Measurements from ENCODE around the gene ZNF425.
"Not testable (repeated sequence)": the region's sequence is repeated elsewhere in the genome, so short reads cannot be mapped to it uniquely, and the experiment has no call there.

Gene ZNF425

DNA sequence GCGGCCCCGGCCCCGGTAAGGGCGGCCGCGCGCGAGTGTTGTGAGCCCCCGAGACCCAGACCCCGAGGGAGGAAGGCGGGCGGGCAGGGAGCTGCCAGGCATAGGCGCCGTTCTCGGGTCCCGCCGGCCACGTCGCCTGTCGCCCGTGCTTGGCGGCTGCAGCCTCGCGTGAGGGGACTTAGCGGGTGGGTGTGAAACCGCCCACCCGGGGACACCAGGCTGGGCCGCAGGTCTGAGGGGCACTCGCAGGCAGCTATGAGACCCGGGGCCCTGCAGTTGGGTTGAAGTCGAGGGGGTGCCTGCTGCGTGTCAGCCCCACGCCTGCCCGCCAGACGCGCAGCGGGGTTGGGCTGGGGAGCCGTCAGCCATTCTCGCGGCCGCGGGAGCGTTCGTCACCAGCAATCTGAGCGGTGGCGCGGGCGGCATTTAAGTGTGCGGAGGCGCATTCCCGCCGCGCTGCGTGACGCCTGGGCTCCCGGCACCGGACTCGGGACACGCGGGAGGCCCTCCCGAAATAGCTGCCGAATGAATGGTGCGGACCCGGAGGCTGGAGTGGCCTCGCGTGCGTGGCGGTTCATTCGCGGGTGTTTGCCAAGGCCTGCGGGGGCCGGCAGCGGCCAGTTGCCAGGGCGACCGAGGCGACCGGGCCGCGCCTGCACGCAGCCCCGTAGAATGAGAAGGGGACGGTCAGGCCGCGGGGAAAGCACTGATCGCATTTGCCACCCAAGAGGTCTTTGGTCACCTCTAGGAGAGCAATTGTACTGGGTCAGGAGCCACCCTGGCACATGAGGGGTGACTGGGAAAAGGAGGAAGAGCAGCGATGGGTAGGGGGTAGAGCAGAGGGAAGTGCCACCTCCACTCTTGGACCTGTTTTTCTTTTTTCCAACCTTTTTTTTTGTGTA lies 21.9 kb upstream of the ZNF425 start:
- Histone ChIP-seq H3K4me1 (no peaks in the 10 kb centered on the region), H3K4me3 (ENCODE audit: low read depth, low read length) (peak overlapping the region; percentile 97), H3K27me3 (no peaks in the 10 kb centered on the region), H3K36me3 (peaks cover 7% of the 10 kb centered on the region), H3K9me3 (no peaks in the 10 kb centered on the region)
- peak; percentile 68 for DNase-seq
- TF ChIP-seq, protein P1, sequence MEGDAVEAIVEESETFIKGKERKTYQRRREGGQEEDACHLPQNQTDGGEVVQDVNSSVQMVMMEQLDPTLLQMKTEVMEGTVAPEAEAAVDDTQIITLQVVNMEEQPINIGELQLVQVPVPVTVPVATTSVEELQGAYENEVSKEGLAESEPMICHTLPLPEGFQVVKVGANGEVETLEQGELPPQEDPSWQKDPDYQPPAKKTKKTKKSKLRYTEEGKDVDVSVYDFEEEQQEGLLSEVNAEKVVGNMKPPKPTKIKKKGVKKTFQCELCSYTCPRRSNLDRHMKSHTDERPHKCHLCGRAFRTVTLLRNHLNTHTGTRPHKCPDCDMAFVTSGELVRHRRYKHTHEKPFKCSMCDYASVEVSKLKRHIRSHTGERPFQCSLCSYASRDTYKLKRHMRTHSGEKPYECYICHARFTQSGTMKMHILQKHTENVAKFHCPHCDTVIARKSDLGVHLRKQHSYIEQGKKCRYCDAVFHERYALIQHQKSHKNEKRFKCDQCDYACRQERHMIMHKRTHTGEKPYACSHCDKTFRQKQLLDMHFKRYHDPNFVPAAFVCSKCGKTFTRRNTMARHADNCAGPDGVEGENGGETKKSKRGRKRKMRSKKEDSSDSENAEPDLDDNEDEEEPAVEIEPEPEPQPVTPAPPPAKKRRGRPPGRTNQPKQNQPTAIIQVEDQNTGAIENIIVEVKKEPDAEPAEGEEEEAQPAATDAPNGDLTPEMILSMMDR (IDR thresholded peaks at IDR 0.05; ENCODE audit: low read depth, low read length): no peak

GRCh38 chr7:149147072-149147751 lies 21.1 kb upstream of the ZNF425 start, which contains the start of gene ZNF398:
Gene ZNF398, plus strand, starts transcription at chr7:149147453. Its CDS starts 290 bp downstream, at chr7:149147743.
- H3K27me3 ChIP-seq: no peaks in the 10 kb centered on the region
- H3K4me3 ChIP-seq (ENCODE audit: low read depth, low read length): peak within 1 kb of the TSS; percentile 97
- no peaks in the 10 kb centered on the region for H3K9me3 ChIP-seq
- H3K36me3 ChIP-seq: peaks cover 7% of the 10 kb centered on the region
- peak; percentile 83 for DNase-seq
- TF ChIP-seq, protein P1 (IDR thresholded peaks at IDR 0.05; ENCODE audit: low read depth, low read length): peak; percentile 37; the same call in 1 of the 2 replicates
- no peaks in the 10 kb centered on the region for H3K4me1 ChIP-seq

DNA sequence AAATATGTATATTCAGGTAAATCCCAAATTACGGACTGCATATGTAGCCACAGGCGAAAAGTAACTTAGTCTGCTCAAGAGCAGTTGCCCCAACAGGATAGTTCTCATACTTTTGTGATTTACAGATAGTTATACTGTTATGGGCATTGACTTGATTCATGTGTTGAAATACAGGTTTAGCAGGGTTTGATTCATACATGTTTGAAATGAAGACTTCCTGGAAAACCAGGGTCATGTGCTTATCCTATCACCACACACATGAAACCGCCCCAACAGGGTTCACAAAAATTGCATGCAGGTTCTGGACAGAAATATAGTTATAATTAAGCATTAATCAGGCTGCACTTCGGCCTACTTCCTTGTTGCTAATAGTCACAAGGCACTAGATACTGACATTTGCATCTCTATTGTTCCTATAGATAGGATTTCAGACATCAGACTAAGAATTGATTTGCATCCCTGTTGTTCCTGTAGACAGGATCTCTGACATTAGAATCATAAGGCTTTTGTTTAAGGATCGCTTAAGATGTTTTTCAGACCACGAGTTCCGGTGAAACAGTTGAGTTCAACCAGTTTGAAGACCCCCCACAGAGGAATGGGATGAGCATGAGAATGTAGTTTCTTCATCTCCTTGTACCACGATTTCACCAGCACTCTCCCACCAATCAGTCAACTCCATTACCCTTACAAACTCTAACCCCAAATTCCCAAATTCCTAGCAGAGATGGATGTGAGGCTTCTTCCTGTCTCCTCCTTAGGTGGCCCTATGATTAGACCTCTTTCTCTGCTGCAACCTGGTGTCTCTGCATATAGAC lies 19.1 kb upstream of the ZNF425 start:
- TF ChIP-seq, protein P1 (IDR thresholded peaks at IDR 0.05; ENCODE audit: low read depth, low read length): no peak
- H3K36me3 ChIP-seq: peaks cover 7% of the 10 kb centered on the region
- no peaks in the 10 kb centered on the region for H3K9me3 ChIP-seq
- no peaks in the 10 kb centered on the region for H3K27me3 ChIP-seq
- DNase-seq: no peak
- H3K4me1 ChIP-seq: no peaks in the 10 kb centered on the region
- no peak overlapping the region for H3K4me3 ChIP-seq (ENCODE audit: low read depth, low read length)

GRCh38 chr7:149144436-149144922 lies 18.4 kb upstream of the ZNF425 start:
- H3K27me3 ChIP-seq; H3K4me3 ChIP-seq (ENCODE audit: low read depth, low read length); H3K9me3 ChIP-seq; DNase-seq; H3K36me3 ChIP-seq; H3K4me1 ChIP-seq: not testable (repeated sequence)

GRCh38 chr7:149141893-149142292 lies 15.8 kb upstream of the ZNF425 start:
- TF ChIP-seq, protein P1 (IDR thresholded peaks at IDR 0.05; ENCODE audit: low read depth, low read length): no peak
- DNase-seq: no peak
- H3K9me3 ChIP-seq: no peaks in the 10 kb centered on the region
- H3K27me3 ChIP-seq: no peaks in the 10 kb centered on the region
- H3K4me1 ChIP-seq: no peaks in the 10 kb centered on the region
- H3K36me3 ChIP-seq: no peaks in the 10 kb centered on the region
- H3K4me3 ChIP-seq (ENCODE audit: low read depth, low read length): no peak overlapping the region

DNA sequence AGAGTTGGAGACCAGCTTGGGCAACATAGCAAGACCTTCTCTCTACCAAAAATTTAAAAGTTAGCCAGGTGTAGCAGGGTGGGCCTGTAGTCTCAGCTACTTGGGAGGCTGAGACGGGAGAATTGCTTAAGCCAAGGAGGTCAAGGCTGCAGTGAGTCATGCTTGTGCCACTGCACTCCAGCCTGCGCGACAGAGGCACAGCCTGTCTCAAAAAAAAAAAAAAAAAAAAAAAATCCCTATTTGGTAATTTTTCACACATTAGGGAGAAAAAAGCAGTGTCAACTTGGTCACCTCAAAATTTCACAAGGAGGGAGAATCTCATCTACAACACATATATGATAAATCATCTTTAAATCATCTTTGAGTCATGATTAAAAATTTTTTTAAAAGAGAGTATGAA lies 14.7 kb upstream of the ZNF425 start:
- Histone ChIP-seq H3K4me1 (no peaks in the 10 kb centered on the region), H3K27me3 (no peaks in the 10 kb centered on the region), H3K4me3 (ENCODE audit: low read depth, low read length) (no peak overlapping the region), H3K9me3 (no peaks in the 10 kb centered on the region), H3K36me3 (no peaks in the 10 kb centered on the region)
- DNase-seq: no peak
- TF ChIP-seq, protein P1 (IDR thresholded peaks at IDR 0.05; ENCODE audit: low read depth, low read length): no peak
